ENCODE results near the gene HPS3. TPM values are rescaled to one million over a fixed set of nuclear protein-coding genes. Genes with fewer than 3 reads are reported as not detected.
A peak's percentile ranks its signal among the peaks of the same experiment; 100 is the strongest.

HPS3 gene
- polyA plus RNA-seq, 1 experiment, result 14.6 TPM

DNA sequence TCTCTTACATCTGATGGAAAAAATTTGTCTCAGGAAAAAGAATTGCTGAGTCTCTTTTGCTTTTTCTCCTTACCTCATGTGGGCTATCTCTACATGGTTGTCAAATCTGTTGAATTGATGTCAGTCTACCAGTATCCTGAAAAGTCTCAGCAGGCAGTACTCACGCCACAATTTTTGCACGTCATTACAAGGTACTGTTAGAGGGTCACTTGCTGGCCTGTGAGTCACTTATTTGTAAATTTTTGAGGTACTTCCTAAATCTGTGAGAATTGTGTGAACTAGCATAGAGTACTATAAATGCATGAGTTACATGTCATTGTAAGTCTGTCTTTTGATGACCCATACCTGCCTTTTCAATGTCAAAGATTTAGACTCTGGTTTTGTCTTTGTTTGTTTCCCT lies 15.9 kb downstream of the HPS3 start:
- ChIA-PET POLR2A (no interaction called here), CTCF (interaction anchor here (0.7 kb wide), 1 partner anchor 15 kb away, joined by 4 read pairs; no protein-coding TSS in a partner anchor)
- Histone ChIP-seq H3K27me3 (ENCODE audit: control insufficient read depth, insufficient read depth, low read length) (no peaks in the 10 kb centered on the region), H3K4me3 (ENCODE audit: low read depth, low read length) (no peak overlapping the region), H3K36me3 (ENCODE audit: control insufficient read depth, insufficient read depth, low read length) (peaks cover 6% of the 10 kb centered on the region; the same call in 1 of the 2 replicates)
- no peak for DNase-seq (ENCODE audit: low read depth)
- no peak for TF ChIP-seq CTCF (IDR thresholded peaks at IDR 0.05; ENCODE audit: insufficient read depth, low read depth, low read length)

GRCh38 chr3:149145974-149146373 lies 16.5 kb downstream of the HPS3 start:
- peaks cover 6% of the 10 kb centered on the region; the same call in 1 of the 2 replicates for H3K36me3 ChIP-seq (ENCODE audit: control insufficient read depth, insufficient read depth, low read length)

DNA sequence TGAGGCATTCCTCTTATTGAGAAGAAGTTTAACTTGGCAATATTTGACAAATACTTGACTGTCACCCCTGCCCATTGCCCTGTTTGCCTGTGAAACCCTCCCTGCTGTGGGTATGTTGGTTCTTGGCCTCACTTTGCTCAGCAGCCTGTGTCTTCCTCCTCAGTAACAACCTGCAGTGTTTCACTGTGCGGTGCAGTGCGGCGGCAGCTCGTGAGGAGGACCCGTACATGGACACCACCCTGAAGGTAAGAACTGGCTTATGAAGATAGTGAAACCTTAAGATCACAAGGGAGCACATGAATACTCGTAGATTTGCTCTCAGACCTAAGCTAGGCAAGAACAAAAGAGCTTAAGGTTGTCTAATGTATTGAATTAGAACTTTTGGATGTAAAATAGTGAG lies 21.0 kb downstream of the HPS3 start:
- H3K36me3 ChIP-seq (ENCODE audit: control insufficient read depth, insufficient read depth, low read length), result no peaks in the 10 kb centered on the region

More at GRCh38 chr3:149145974-149146373, 16.5 kb downstream of the HPS3 start:
- no peak overlapping the region for H3K4me3 ChIP-seq (ENCODE audit: low read depth, low read length)
- no peak for DNase-seq (ENCODE audit: low read depth)
- no peaks in the 10 kb centered on the region for H3K27me3 ChIP-seq (ENCODE audit: control insufficient read depth, insufficient read depth, low read length)
- no peak for TF ChIP-seq CTCF (IDR thresholded peaks at IDR 0.05; ENCODE audit: insufficient read depth, low read depth, low read length)
- POLR2A ChIA-PET, result interaction anchor here (0.6 kb wide), 1 partner anchor 34 kb away, joined by 3 read pairs; no protein-coding TSS in a partner anchor
- CTCF ChIA-PET, result interaction anchor here (0.7 kb wide), 2 partner anchors 11 to 16 kb away, joined by 3 to 4 read pairs; no protein-coding TSS in a partner anchor

GRCh38 chr3:149151843-149152242 lies 22.4 kb downstream of the HPS3 start:
- peak; percentile 39 for DNase-seq (ENCODE audit: low read depth)
- no peak overlapping the region for H3K4me3 ChIP-seq (ENCODE audit: low read depth, low read length)
- no peak for TF ChIP-seq CTCF (IDR thresholded peaks at IDR 0.05; ENCODE audit: insufficient read depth, low read depth, low read length)
- no peaks in the 10 kb centered on the region for H3K36me3 ChIP-seq (ENCODE audit: control insufficient read depth, insufficient read depth, low read length)
- H3K27me3 ChIP-seq (ENCODE audit: control insufficient read depth, insufficient read depth, low read length), result no peaks in the 10 kb centered on the region
- POLR2A ChIA-PET, result no interaction called here
- CTCF ChIA-PET, result interaction anchor here (0.6 to 2.9 kb wide), 3 partner anchors 12 to 31 kb away, joined by 3 to 10 read pairs (median 4); no protein-coding TSS in a partner anchor

More for the DNA sequence above, 21.0 kb downstream of the HPS3 start:
- no peak overlapping the region for H3K4me3 ChIP-seq (ENCODE audit: low read depth, low read length)
- no peak for TF ChIP-seq CTCF (IDR thresholded peaks at IDR 0.05; ENCODE audit: insufficient read depth, low read depth, low read length)
- POLR2A ChIA-PET, result no interaction called here
- no peak for DNase-seq (ENCODE audit: low read depth)
- CTCF ChIA-PET, result no interaction called here
- H3K27me3 ChIP-seq (ENCODE audit: control insufficient read depth, insufficient read depth, low read length), result no peaks in the 10 kb centered on the region

DNA sequence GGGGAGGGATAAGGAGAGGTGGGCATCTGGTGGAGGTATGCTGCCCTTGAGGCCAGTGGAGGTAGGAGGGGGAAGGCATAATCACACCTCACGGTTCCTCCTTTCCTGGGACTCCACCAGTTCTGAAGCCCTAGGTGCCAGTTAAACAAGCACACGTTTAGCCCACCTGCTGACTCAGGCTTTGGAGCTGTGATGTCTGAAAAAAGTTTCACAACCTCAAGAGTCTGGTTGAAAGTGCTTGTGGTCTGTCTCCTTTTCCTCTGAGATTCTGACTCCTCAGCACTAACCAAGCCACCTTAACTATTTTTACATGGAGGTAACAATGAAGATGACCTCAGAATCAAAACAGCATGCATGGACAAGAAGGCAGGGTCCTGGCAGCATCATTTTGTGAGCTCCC lies 23.0 kb downstream of the HPS3 start:
- DNase-seq (ENCODE audit: low read depth), result no peak
- POLR2A ChIA-PET, result no interaction called here
- TF ChIP-seq CTCF (IDR thresholded peaks at IDR 0.05; ENCODE audit: insufficient read depth, low read depth, low read length), result no peak
- H3K4me3 ChIP-seq (ENCODE audit: low read depth, low read length), result no peak overlapping the region
- H3K27me3 ChIP-seq (ENCODE audit: control insufficient read depth, insufficient read depth, low read length), result no peaks in the 10 kb centered on the region
- CTCF ChIA-PET, result interaction anchor here (2.9 kb wide), 1 partner anchor 32 kb away, joined by 10 read pairs; no protein-coding TSS in a partner anchor
- H3K36me3 ChIP-seq (ENCODE audit: control insufficient read depth, insufficient read depth, low read length), result 0 out of 2 replicates have a peak, but pooled peaks cover 2% of the 10 kb centered on the region

All from BJ (cell line).